Mucosa of rectum (tissue), 2 donors: ENCODE results near the gene RASSF8.

Experiments
- H3K27ac ChIP-seq, 2 donors: one replicate each; pipeline ENCODE4 v1.7.0; 2013; ENCODE audit warnings: inconsistent platforms in 2 of 2, low read depth in 2 of 2, low read length in 2 of 2
- H3K27me3 ChIP-seq, 2 donors: one replicate each; pipeline ENCODE4 v1.7.0; 2013; ENCODE audit warnings: low read length in 2 of 2; ENCODE audit not compliant: control insufficient read depth in 2 of 2, insufficient read depth in 2 of 2
- H3K36me3 ChIP-seq, 2 donors: one replicate each; pipeline ENCODE4 v1.7.0; 2013; ENCODE audit warnings: low read length in 2 of 2; ENCODE audit not compliant: control insufficient read depth in 2 of 2, insufficient read depth in 2 of 2
- H3K4me1 ChIP-seq, 2 donors: one replicate each; pipeline ENCODE4 v1.7.0; 2013; ENCODE audit warnings: low read length in 2 of 2, mild to moderate bottlenecking in 1 of 2; ENCODE audit not compliant: control insufficient read depth in 2 of 2, insufficient read depth in 2 of 2
- H3K4me3 ChIP-seq, 2 donors: one replicate each; pipeline ENCODE4 v1.7.0; 2013; ENCODE audit warnings: low read length in 2 of 2
- H3K9ac ChIP-seq, 2 donors: one replicate each; pipeline ENCODE4 v1.7.0; 2013; ENCODE audit warnings: low read length in 2 of 2, low read depth in 1 of 2, mild to moderate bottlenecking in 1 of 2
- H3K9me3 ChIP-seq, 2 donors: one replicate each; pipeline ENCODE4 v1.7.0; 2013; ENCODE audit warnings: low read length in 2 of 2; ENCODE audit not compliant: control insufficient read depth in 2 of 2
- donor health status: healthy.
- donor health status: Normal muscosa, but diverticular disease.

The RASSF8 gene

DNA sequence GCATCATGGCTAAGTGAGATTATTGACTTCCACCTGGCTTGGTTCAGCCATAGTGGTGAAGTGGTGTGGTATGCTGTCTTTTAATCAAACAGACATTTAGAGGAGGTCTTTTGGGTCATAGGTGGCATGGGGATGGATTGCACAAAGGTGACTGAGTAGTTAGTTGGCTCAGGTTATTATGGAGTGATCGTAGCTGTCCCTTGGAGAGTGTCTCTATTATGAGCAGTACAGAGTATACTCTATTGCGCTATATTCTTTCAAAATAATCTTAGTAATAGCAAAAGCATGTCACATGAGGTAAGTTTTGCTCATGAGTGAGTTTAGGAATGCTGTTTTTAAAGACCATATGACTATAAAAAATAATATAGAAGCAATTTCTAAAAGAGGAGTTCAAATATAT is 60.4 kb downstream of the RASSF8 start:
- no peaks in the 10 kb centered on the region for H3K27me3 ChIP-seq
- H3K27ac ChIP-seq, result no peak overlapping the region
- no peak overlapping the region for H3K4me3 ChIP-seq
- no peaks in the 10 kb centered on the region for H3K4me1 ChIP-seq
- H3K9ac ChIP-seq, result no peak overlapping the region
- H3K9me3 ChIP-seq, result no peaks in the 10 kb centered on the region
- no peaks in the 10 kb centered on the region for H3K36me3 ChIP-seq

DNA sequence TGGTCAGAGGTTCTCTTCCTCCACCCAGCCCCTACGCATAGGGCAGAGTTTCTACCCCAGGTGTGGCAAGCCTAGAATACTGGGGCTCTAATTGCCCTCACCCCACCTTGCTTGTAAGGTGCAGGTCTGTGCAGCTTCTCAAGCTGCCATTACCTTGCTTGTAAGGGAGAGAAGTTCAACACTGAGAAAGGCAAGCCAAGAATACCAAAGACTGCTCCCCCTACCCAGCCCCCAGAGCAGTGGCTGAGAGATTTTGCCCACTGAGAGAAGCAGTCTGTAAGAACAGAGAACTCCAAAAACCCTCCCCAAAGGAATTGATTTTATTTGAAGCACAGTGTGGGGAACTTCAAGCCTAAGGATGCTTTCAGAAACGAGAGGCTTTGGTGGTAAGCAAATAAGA is 63.1 kb downstream of the RASSF8 start:
- Histone ChIP-seq H3K4me3 (no peak overlapping the region), H3K9me3 (no peaks in the 10 kb centered on the region), H3K27me3 (no peaks in the 10 kb centered on the region), H3K36me3 (no peaks in the 10 kb centered on the region), H3K27ac (no peak overlapping the region), H3K4me1 (no peaks in the 10 kb centered on the region), H3K9ac (no peak overlapping the region)

DNA sequence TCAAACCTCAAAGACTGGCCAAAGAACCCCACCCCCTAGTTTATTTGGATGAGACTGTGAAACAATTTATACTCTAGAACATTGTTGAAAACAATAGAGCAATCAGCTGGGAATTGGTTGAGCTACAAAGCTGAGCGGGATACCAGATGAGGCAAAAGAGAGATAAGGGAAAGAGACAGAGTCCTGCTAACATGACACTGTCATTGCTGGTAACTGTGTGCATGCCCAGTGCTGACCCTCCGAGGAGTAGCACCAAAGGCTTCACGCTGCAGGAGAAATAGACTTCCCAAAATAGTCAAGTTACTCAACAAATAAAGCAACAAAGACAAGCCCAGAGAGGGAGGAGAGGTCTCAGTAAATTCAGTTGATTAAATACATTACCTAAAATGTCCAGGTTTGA is 63.6 kb downstream of the RASSF8 start:
- Histone ChIP-seq H3K4me3 (no peak overlapping the region), H3K9me3 (no peaks in the 10 kb centered on the region), H3K27me3 (no peaks in the 10 kb centered on the region), H3K4me1 (no peaks in the 10 kb centered on the region), H3K27ac (no peak overlapping the region), H3K36me3 (no peaks in the 10 kb centered on the region), H3K9ac (no peak overlapping the region)

DNA sequence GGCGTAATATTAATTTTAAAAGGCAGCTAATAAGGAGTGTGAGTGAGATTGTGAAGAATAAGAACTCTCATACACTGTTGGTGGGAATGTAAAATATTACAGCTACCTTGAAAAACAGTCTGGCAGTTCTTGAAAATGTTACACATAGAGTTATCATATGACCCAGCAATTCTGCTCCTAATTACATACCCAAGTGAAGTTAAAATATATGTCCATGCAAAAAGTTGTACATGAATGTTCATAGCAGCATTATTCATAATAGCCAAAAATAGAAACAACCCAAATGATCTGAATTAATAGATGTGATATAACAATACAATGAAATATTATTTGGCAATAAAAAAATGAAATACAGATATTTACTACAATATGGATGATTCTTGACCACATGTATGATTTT is 68.2 kb downstream of the RASSF8 start:
- Histone ChIP-seq H3K36me3 (no peaks in the 10 kb centered on the region), H3K4me1 (no peaks in the 10 kb centered on the region), H3K9ac (no peak overlapping the region), H3K4me3 (no peak overlapping the region), H3K27ac (no peak overlapping the region), H3K9me3 (no peaks in the 10 kb centered on the region), H3K27me3 (no peaks in the 10 kb centered on the region)

DNA sequence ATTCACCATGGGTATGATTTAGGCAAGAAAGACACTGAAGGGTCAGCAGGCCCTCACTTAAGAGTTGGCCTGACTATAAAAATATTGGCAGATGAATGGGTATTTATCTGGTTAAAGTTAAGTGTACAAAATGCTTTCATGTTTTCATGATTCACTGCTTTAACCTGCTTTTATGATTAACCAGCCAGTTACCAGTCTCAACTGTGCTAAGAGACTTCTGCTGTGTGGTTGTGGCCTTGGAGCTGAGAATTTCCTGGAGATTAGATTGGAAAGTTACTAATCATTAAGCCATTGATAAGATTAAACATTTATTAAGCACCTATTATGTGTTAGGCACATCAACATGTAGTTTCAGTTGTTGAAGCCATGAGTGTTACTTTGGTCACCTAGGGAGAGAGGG is 68.9 kb downstream of the RASSF8 start:
- H3K4me3 ChIP-seq, result no peak overlapping the region
- no peak overlapping the region for H3K27ac ChIP-seq
- no peaks in the 10 kb centered on the region for H3K36me3 ChIP-seq

DNA sequence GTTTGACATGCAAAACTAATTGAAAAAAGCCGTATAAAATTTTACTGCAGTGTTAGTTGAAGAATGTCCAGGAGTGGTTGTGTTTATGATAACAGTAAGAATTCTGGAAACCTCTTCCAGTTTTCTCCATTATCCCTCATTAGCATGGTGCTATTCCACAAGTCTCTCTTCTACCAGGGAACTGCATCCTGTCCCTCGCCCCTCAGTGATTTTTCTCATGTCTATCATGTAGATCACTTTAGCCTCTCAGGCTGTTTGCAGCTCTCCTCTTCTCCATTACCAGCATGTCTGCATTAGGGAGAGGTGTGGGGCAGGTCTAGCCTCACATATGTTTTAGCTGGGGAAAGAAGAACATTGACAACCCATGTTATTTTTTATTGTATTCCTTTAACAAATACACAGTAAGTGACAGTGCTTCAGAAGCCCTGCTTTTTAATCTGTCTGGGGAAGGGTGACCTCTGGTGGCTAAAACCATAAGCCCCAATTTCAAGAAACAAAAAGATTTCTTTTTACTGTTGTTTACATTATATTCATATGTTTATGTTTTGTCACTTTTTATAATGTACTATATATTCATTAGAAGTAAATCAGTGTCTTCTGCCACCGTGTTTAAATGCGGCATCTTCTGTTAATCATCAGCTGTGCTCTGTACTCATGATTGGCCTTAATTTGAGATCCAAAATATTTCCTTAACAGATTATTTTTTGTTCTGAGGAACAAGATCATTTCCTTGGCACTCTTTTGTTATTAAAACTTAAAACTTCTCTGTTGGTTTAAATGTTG is 70.7 kb downstream of the RASSF8 start:
- Histone ChIP-seq H3K4me3 (no peak overlapping the region), H3K27ac (no peak overlapping the region)

More for the DNA sequence above, 68.9 kb downstream of the RASSF8 start:
- no peaks in the 10 kb centered on the region for H3K27me3 ChIP-seq
- H3K9ac ChIP-seq, result no peak overlapping the region
- H3K9me3 ChIP-seq, result no peaks in the 10 kb centered on the region
- H3K4me1 ChIP-seq, result no peaks in the 10 kb centered on the region

DNA sequence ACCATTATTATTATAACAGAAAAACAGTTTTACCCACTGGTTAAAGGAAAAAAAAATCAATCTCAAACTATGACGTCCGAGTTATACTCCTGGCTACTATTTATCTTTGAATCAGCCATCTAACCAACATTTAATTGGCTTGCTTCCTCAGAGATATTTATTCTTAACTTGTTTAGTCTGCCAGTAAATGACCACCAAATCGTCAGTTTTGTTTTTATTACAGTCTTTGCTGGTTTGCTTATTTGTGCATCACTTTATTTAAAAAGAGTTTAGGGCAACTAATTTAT is 71.2 kb downstream of the RASSF8 start:
- Histone ChIP-seq H3K9me3 (no peaks in the 10 kb centered on the region), H3K27ac (no peak overlapping the region), H3K36me3 (no peaks in the 10 kb centered on the region), H3K4me3 (no peak overlapping the region), H3K9ac (no peak overlapping the region), H3K4me1 (no peaks in the 10 kb centered on the region), H3K27me3 (no peaks in the 10 kb centered on the region)

More for the DNA sequence above, 70.7 kb downstream of the RASSF8 start:
- Histone ChIP-seq H3K9me3 (no peaks in the 10 kb centered on the region), H3K4me1 (no peaks in the 10 kb centered on the region), H3K9ac (peak overlapping the region in 1 of 2 donors; percentile 14), H3K27me3 (no peaks in the 10 kb centered on the region), H3K36me3 (no peaks in the 10 kb centered on the region)

DNA sequence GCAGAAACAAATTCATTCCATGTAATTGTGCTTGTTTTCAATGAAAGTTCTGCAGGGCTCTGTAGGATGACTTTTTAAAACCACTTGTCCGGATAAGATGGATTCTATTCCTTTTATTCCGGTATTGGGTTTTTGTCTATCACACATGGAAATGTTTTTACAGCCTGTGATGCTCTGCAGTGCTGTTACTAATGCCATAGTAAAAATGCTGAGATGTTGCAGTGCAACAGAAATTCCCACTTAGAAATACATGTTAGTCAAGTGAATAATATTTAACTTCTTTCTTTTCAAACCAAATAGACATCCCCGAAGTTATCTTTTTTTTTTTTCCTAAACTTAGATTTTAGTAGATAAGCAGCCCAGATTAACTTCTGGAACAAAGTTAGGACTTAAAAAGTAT is 71.9 kb downstream of the RASSF8 start:
- no peaks in the 10 kb centered on the region for H3K4me1 ChIP-seq
- H3K4me3 ChIP-seq, result no peak overlapping the region
- no peaks in the 10 kb centered on the region for H3K36me3 ChIP-seq
- H3K9ac ChIP-seq, result no peak overlapping the region
- H3K27me3 ChIP-seq, result no peaks in the 10 kb centered on the region
- no peak overlapping the region for H3K27ac ChIP-seq
- H3K9me3 ChIP-seq, result no peaks in the 10 kb centered on the region

DNA sequence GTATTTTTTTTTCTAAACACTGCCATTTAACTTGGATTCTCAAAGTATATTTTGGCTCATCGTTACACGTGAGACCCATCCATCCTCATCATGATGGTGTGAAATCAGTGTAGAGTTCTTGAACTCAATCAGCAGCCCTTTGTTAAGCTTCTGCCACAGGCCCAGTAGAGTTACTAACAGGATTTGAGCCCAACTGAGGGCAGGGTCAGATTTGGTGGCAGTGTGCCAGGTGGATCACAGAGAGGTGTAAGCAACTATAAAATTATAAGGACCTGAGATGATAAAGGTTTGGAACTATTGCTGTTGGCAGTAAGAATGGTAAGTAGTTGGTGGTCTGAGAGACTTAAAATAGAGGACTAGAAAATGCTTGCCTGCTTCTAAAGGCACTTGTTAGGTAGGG is 72.8 kb downstream of the RASSF8 start:
- no peak overlapping the region for H3K27ac ChIP-seq
- H3K9me3 ChIP-seq, result no peaks in the 10 kb centered on the region
- H3K4me1 ChIP-seq, result no peaks in the 10 kb centered on the region
- H3K36me3 ChIP-seq, result no peaks in the 10 kb centered on the region
- H3K27me3 ChIP-seq, result no peaks in the 10 kb centered on the region
- no peak overlapping the region for H3K4me3 ChIP-seq
- H3K9ac ChIP-seq, result no peak overlapping the region

DNA sequence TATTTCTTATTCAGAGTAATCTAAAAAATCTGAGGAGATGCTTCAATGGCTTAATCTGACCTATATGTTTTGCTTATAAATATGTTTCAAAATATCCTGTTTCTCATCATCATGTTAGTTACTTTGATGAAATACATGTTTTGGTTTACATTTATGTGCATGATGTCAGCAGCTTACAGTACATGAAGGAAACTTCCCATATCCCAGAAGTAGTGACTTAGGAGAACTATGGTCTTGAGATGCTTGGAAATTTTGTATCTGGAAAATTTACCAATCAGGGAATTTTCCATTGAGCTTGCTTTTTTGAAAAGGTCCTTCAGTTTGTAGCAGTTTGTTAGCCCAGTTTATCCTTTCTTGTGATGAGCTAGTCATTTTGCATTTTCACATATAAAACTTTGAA is 73.3 kb downstream of the RASSF8 start:
- Histone ChIP-seq H3K36me3 (no peaks in the 10 kb centered on the region), H3K27ac (no peak overlapping the region), H3K9ac (no peak overlapping the region), H3K9me3 (no peaks in the 10 kb centered on the region), H3K4me3 (no peak overlapping the region), H3K4me1 (no peaks in the 10 kb centered on the region), H3K27me3 (no peaks in the 10 kb centered on the region)

DNA sequence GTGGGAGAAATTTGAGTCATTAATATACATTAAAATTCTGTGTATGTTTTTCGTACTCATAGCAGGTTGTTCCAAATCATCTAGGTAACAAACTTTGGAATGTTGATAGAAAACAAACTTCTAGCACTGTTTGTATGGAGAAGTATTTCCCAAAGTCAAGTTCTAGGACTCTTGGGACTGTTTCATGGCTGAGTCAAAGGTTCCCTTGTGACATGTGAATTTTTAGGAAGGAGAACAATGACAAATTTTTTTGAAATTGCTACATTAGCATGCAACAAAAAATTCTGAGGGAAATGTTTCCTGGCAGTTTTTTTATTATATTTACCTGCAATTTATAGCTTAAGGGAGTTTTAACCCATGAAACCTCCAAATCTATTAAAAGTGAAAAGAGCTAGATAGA is 73.8 kb downstream of the RASSF8 start:
- H3K4me1 ChIP-seq, result no peaks in the 10 kb centered on the region
- H3K9me3 ChIP-seq, result no peaks in the 10 kb centered on the region
- H3K27ac ChIP-seq, result no peak overlapping the region
- H3K27me3 ChIP-seq, result no peaks in the 10 kb centered on the region
- no peaks in the 10 kb centered on the region for H3K36me3 ChIP-seq
- no peak overlapping the region for H3K9ac ChIP-seq
- no peak overlapping the region for H3K4me3 ChIP-seq
